ENCODE measurements around the gene FRMD6. TPM values are rescaled to one million over a fixed set of nuclear protein-coding genes. Genes with fewer than 3 reads are reported as not detected.

FRMD6 gene
- total and polyA plus RNA-seq, 10 of the 15 experiments (the other 5 are each of a cell fraction or from before 2014, with no cell fraction given) = 0.86 to 7.8 (median 3.3) TPM

GRCh38 chr14:51715742-51716141 is 64.0 kb downstream of the FRMD6 start:
- DNase-seq (ENCODE audit: low read depth, low spot score) = no peak
- H3K4me3 ChIP-seq = no peak overlapping the region
- SMC1A ChIA-PET (ENCODE audit: uncharacterized antibody, unreplicated experiment) = no interaction called here
- no peaks in the 10 kb centered on the region for H3K27me3 ChIP-seq (replicated peaks in 1 of 2; ENCODE audit: control insufficient read depth in 2 of 2, insufficient read depth in 2 of 2, low read length in 1 of 2)
- no peaks in the 10 kb centered on the region for H3K9me3 ChIP-seq (replicated peaks; ENCODE audit: control insufficient read depth, insufficient read depth, low read length)
- WGBS (ENCODE audit: insufficient coverage, insufficient replicate concordance, low lambda C conversion rate, missing lambda C conversion rate) = 30% methylated on average over 2 of the region's 2 CpGs
- intact Hi-C loops (cut with micrococcal nuclease; ENCODE audit: unreplicated experiment) = no loop called here
- H3K79me2 ChIP-seq (ENCODE audit: control insufficient read depth, insufficient read depth, low read length) = no peaks in the 10 kb centered on the region
- H4K20me1 ChIP-seq (ENCODE audit: control insufficient read depth, insufficient read depth) = no peaks in the 10 kb centered on the region
- H3K4me2 ChIP-seq (ENCODE audit: control insufficient read depth, insufficient read depth) = no peak overlapping the region
- H3K4me1 ChIP-seq (ENCODE audit: control insufficient read depth, insufficient read depth, low read length) = no peaks in the 10 kb centered on the region
- H3K9ac ChIP-seq (ENCODE audit: control insufficient read depth, insufficient read depth, low read length) = no peak overlapping the region
- BruUV-seq (replicated peaks) = no TSS peak
- no peak for ATAC-seq
- no peak overlapping the region for H2AFZ ChIP-seq (ENCODE audit: control insufficient read depth, low read depth, low read length)
- CTCF ChIA-PET = no interaction called here
- RAD21 ChIA-PET (ENCODE audit: unreplicated experiment) = no interaction called here
- FAIRE-seq = no peak
- H3K36me3 ChIP-seq (ENCODE audit: control insufficient read depth in 2 of 2, insufficient read depth in 2 of 2, low read length in 1 of 2) = no peaks in the 10 kb centered on the region
- POLR2A ChIA-PET = no interaction called here
- in situ Hi-C loops (cut with MboI) = no loop called here
- H3K27ac ChIP-seq (ENCODE audit: control insufficient read depth, insufficient read depth) = no peak overlapping the region
- no peak for TF ChIP-seq MAX (IDR thresholded peaks at IDR 0.05; ENCODE audit: low read depth, low read length)
- TF ChIP-seq FOXM1 (IDR thresholded peaks at IDR 0.05; ENCODE audit: low read depth, low read length) = no peak
- TF ChIP-seq ZNF592 (IDR thresholded peaks at IDR 0.05) = no peak
- TF ChIP-seq NFIC (IDR thresholded peaks at IDR 0.05; ENCODE audit: low read depth, low read length) = no peak
- TF ChIP-seq PAX8 (IDR thresholded peaks at IDR 0.05) = no peak
- TF ChIP-seq ZBTB11 (CRISPR knock-in tag; IDR thresholded peaks at IDR 0.05) = no peak
- TF ChIP-seq MLLT1 (IDR thresholded peaks at IDR 0.05) = no peak
- no peak for TF ChIP-seq PML (IDR thresholded peaks at IDR 0.05; ENCODE audit: low read length)
- no peak for TF ChIP-seq TCF12 (IDR thresholded peaks at IDR 0.05; ENCODE audit: low read depth, low read length)
- no peak for TF ChIP-seq RELA (IDR thresholded peaks at IDR 0.05; ENCODE audit: borderline replicate concordance, partially characterized antibody)
- no peak for TF ChIP-seq JUND (IDR thresholded peaks at IDR 0.05; ENCODE audit: low read depth, low read length)
- TF ChIP-seq EED (IDR thresholded peaks at IDR 0.05; ENCODE audit: low read depth) = no peak
- no peak for TF ChIP-seq KAT2A (conservative IDR thresholded peaks at IDR 0.05; ENCODE audit: control insufficient read depth, low read depth, low read length)
- no peak for TF ChIP-seq STAT1 (conservative IDR thresholded peaks at IDR 0.05)
- TF ChIP-seq ETV6 (conservative IDR thresholded peaks at IDR 0.05 in 1 of 2, IDR thresholded peaks at IDR 0.05 in 1 of 2; ENCODE audit: borderline replicate concordance in 1 of 2, low read depth in 1 of 2) = no peak
- TF ChIP-seq RBBP5 (conservative IDR thresholded peaks at IDR 0.05) = no peak
- no peak for TF ChIP-seq LARP7 (IDR thresholded peaks at IDR 0.05)
- TF ChIP-seq BRCA1 (IDR thresholded peaks at IDR 0.05; ENCODE audit: low read depth, low read length) = no peak
